GM12875 (cell line): ENCODE data around the gene MSANTD2.

Experiments used
- H3K4me3 ChIP-seq: one replicate; pipeline ENCODE4 v1.5.1; 2011; ENCODE audit warnings: low read depth, low read length, control low read depth
- CTCF ChIP-seq: IDR thresholded peaks from 2 replicates; pipeline ENCODE4 v1.5.1; 2011; ENCODE audit warnings: low read depth, mild to moderate bottlenecking, control low read depth, inconsistent platforms, low read length, moderate library complexity, borderline replicate concordance; ENCODE audit not compliant: insufficient read depth

The MSANTD2 gene

GRCh38 chr11:124760205-124760652, 40.0 kb downstream of the MSANTD2 start:
- peak overlapping the region; percentile 68 for H3K4me3 ChIP-seq
- no peak for TF ChIP-seq CTCF

GRCh38 chr11:124759266-124760204, 40.7 kb downstream of the MSANTD2 start:
- TF ChIP-seq CTCF: no peak
- H3K4me3 ChIP-seq: peak overlapping the region; percentile 68

- peak; percentile 86 for TF ChIP-seq CTCF
- H3K4me3 ChIP-seq: peak overlapping the region; percentile 68
Observed at GRCh38 chr11:124758355-124759265, 41.6 kb downstream of the MSANTD2 start.

- no peak for TF ChIP-seq CTCF
Observed at GRCh38 chr11:124757320-124757719, 42.9 kb downstream of the MSANTD2 start.

GRCh38 chr11:124756753-124757227, 43.4 kb downstream of the MSANTD2 start:
- no peak for TF ChIP-seq CTCF

More at GRCh38 chr11:124757320-124757719, 42.9 kb downstream of the MSANTD2 start:
- no peak overlapping the region for H3K4me3 ChIP-seq

GRCh38 chr11:124756033-124756752, 44.0 kb downstream of the MSANTD2 start:
- no peak for TF ChIP-seq CTCF
- H3K4me3 ChIP-seq: no peak overlapping the region

More at GRCh38 chr11:124756753-124757227, 43.4 kb downstream of the MSANTD2 start:
- no peak overlapping the region for H3K4me3 ChIP-seq
